ENCODE measurements around the gene MEGF9. TPM values are rescaled to one million over a fixed set of nuclear protein-coding genes. Genes with fewer than 3 reads are reported as not detected.

The MEGF9 gene
- total RNA-seq, 4 donors from 2014 or later: 62.1 to 113 (median 91.8) TPM

GRCh38 chr9:120677965-120678364, 36.3 kb downstream of the MEGF9 start:
- Histone ChIP-seq H3K9me3 (no peaks in the 10 kb centered on the region), H3K36me3 (peaks cover 0 to 10% (median 0%) of the 10 kb centered on the region in 3 donors), H3K27ac (no peak overlapping the region), H3K4me1 (peaks cover 0 to 22% (median 0%) of the 10 kb centered on the region in 4 donors), H3K4me3 (no peak overlapping the region), H3K27me3 (no peaks in the 10 kb centered on the region)
- 31 to 55% methylated on average over 1 of the region's 1 CpG for WGBS, 2 donors
- DNase-seq (ENCODE audit: low spot score in 2 of 2): no peak
- TF ChIP-seq CTCF (IDR thresholded peaks at IDR 0.05) (no peak), POLR2A (IDR thresholded peaks at IDR 0.05) (no peak), EP300 (IDR thresholded peaks at IDR 0.05) (no peak)

- TF ChIP-seq EP300 (IDR thresholded peaks at IDR 0.05) (no peak), CTCF (IDR thresholded peaks at IDR 0.05) (no peak), POLR2A (IDR thresholded peaks at IDR 0.05) (no peak)
- Histone ChIP-seq H3K27me3 (no peaks in the 10 kb centered on the region), H3K9me3 (no peaks in the 10 kb centered on the region), H3K4me3 (no peak overlapping the region), H3K36me3 (peaks cover 0 to 10% (median 0%) of the 10 kb centered on the region in 3 donors), H3K4me1 (peaks cover 0 to 17% (median 0%) of the 10 kb centered on the region in 4 donors), H3K27ac (no peak overlapping the region)
- DNase-seq (ENCODE audit: low spot score in 2 of 2): no peak
- WGBS, 2 donors: 88% methylated on average over 12 of the region's 12 CpGs
Measured at GRCh38 chr9:120676767-120677402, 37.4 kb downstream of the MEGF9 start.

GRCh38 chr9:120668399-120668798, 45.9 kb downstream of the MEGF9 start:
- no peak for TF ChIP-seq EP300 (IDR thresholded peaks at IDR 0.05)
- TF ChIP-seq POLR2A (IDR thresholded peaks at IDR 0.05): no peak
- Histone ChIP-seq H3K4me1 (peaks cover 0 to 42% (median 4%) of the 10 kb centered on the region in 4 donors), H3K9me3 (no peaks in the 10 kb centered on the region), H3K4me3 (no peak overlapping the region), H3K27ac (no peak overlapping the region), H3K27me3 (no peaks in the 10 kb centered on the region), H3K36me3 (no peaks in the 10 kb centered on the region)
- no peak for DNase-seq (ENCODE audit: low spot score in 2 of 2)

- no peak for DNase-seq (ENCODE audit: low spot score in 2 of 2)
- Histone ChIP-seq H3K4me3 (no peak overlapping the region), H3K4me1 (peaks cover 0 to 57% (median 6%) of the 10 kb centered on the region in 4 donors), H3K27ac (peak overlapping the region in 2 of 4 donors; percentile 4 to 53), H3K36me3 (no peaks in the 10 kb centered on the region), H3K27me3 (no peaks in the 10 kb centered on the region), H3K9me3 (no peaks in the 10 kb centered on the region)
- TF ChIP-seq CTCF (IDR thresholded peaks at IDR 0.05) (no peak), EP300 (IDR thresholded peaks at IDR 0.05) (no peak), POLR2A (IDR thresholded peaks at IDR 0.05) (no peak)
Measured at GRCh38 chr9:120663950-120664349, 50.3 kb downstream of the MEGF9 start.

- whole genome bisulfite sequencing, 2 donors: 51 to 67% methylated on average over 3 of the region's 3 CpGs
- H3K9me3 ChIP-seq: no peaks in the 10 kb centered on the region
- peaks cover 0 to 2% (median 0%) of the 10 kb centered on the region in 3 donors for H3K36me3 ChIP-seq
- peaks cover 0 to 53% (median 6%) of the 10 kb centered on the region in 4 donors for H3K4me1 ChIP-seq
- DNase-seq (ENCODE audit: low spot score in 2 of 2): no peak
- no peak for TF ChIP-seq EP300 (IDR thresholded peaks at IDR 0.05)
- no peak for TF ChIP-seq CTCF (IDR thresholded peaks at IDR 0.05)
- TF ChIP-seq POLR2A (IDR thresholded peaks at IDR 0.05): no peak
- H3K27ac ChIP-seq: no peak overlapping the region
- H3K27me3 ChIP-seq: no peaks in the 10 kb centered on the region
- H3K4me3 ChIP-seq: no peak overlapping the region
Measured at GRCh38 chr9:120663380-120663779, 50.9 kb downstream of the MEGF9 start.

Measured in tibial nerve (tissue), 4 donors.